ENCODE measurements around the gene PVR. TPM values are rescaled to one million over a fixed set of nuclear protein-coding genes. Genes with fewer than 3 reads are reported as not detected.

PVR gene
- total RNA-seq, 1 experiment from 2014 or later: 52.1 TPM

DNA sequence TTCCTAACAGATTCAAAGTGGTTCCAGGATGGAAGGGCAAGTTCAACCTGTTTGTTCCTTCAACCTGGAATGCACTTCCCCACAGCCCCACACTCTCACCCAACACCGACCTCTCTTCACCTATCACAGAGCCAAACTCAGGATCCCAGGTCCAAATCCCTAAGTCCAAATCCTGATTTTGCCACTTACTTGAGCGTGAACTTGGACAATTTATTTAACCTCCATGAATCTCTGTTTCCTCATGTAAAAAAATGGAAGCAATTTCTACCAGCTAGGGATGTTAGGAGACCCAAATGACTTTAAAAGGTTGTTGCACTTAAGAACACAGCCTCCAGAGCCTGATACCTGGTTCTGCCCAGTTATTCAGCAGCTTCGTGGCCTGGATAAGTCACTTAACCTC is 35.8 kb upstream of the PVR start:
- Histone ChIP-seq H3K9me2 (ENCODE audit: insufficient read depth) (no peaks in the 10 kb centered on the region), H3K27me3 (ENCODE audit: insufficient read depth, low read depth) (no peaks in the 10 kb centered on the region), H4K20me1 (ENCODE audit: insufficient read depth) (no peaks in the 10 kb centered on the region), H3K36me3 (ENCODE audit: low read depth) (no peaks in the 10 kb centered on the region), H3F3A (ENCODE audit: insufficient read depth, low read depth) (peaks cover 40% of the 10 kb centered on the region; the same call in 1 of the 2 replicates), H3K4me3 (no peak overlapping the region), H3K27ac (peak overlapping the region; percentile 54), H3K4me1 (replicated peaks; ENCODE audit: insufficient read depth) (peaks cover 54% of the 10 kb centered on the region), H3K4me2 (peak overlapping the region; percentile 38), H3K79me2 (ENCODE audit: low read depth) (no peaks in the 10 kb centered on the region), H3K9me3 (ENCODE audit: insufficient read depth, low read depth) (no peaks in the 10 kb centered on the region), H2AFZ (no peak overlapping the region)
- intact Hi-C loops (cut with micrococcal nuclease; ENCODE audit: unreplicated experiment): no loop called here
- no TSS peak for BruUV-seq (replicated peaks)
- no peak for DNase-seq
- ChIA-PET POLR2A (ENCODE audit: unreplicated experiment) (no interaction called here), CTCF (interaction anchor here (0.6 kb wide), 1 partner anchor 384 kb away, joined by 3 read pairs; no protein-coding TSS in a partner anchor)
- no peak for TF ChIP-seq EZH2 (IDR thresholded peaks at IDR 0.05; ENCODE audit: low read depth)
- TF ChIP-seq, protein P1, sequence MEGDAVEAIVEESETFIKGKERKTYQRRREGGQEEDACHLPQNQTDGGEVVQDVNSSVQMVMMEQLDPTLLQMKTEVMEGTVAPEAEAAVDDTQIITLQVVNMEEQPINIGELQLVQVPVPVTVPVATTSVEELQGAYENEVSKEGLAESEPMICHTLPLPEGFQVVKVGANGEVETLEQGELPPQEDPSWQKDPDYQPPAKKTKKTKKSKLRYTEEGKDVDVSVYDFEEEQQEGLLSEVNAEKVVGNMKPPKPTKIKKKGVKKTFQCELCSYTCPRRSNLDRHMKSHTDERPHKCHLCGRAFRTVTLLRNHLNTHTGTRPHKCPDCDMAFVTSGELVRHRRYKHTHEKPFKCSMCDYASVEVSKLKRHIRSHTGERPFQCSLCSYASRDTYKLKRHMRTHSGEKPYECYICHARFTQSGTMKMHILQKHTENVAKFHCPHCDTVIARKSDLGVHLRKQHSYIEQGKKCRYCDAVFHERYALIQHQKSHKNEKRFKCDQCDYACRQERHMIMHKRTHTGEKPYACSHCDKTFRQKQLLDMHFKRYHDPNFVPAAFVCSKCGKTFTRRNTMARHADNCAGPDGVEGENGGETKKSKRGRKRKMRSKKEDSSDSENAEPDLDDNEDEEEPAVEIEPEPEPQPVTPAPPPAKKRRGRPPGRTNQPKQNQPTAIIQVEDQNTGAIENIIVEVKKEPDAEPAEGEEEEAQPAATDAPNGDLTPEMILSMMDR (conservative IDR thresholded peaks at IDR 0.05): no peak

- no peaks in the 10 kb centered on the region for H3K79me2 ChIP-seq (ENCODE audit: low read depth)
- no peaks in the 10 kb centered on the region for H3K9me2 ChIP-seq (ENCODE audit: insufficient read depth)
- no peaks in the 10 kb centered on the region for H3K27me3 ChIP-seq (ENCODE audit: insufficient read depth, low read depth)
- TF ChIP-seq EZH2 (IDR thresholded peaks at IDR 0.05; ENCODE audit: low read depth): no peak
- TF ChIP-seq, protein P1 (conservative IDR thresholded peaks at IDR 0.05): no peak
- no peaks in the 10 kb centered on the region for H3K9me3 ChIP-seq (ENCODE audit: insufficient read depth, low read depth)
- peak overlapping the region; percentile 38; the same call in 1 of the 2 replicates for H3K4me2 ChIP-seq
- POLR2A ChIA-PET (ENCODE audit: unreplicated experiment): no interaction called here
- no peak overlapping the region for H3K4me3 ChIP-seq
- peaks cover 38% of the 10 kb centered on the region; the same call in 1 of the 2 replicates for H3F3A ChIP-seq (ENCODE audit: insufficient read depth, low read depth)
- intact Hi-C loops (cut with micrococcal nuclease; ENCODE audit: unreplicated experiment): no loop called here
- H3K27ac ChIP-seq: no peak overlapping the region
- CTCF ChIA-PET: interaction anchor here (0.6 kb wide), 1 partner anchor 384 kb away, joined by 3 read pairs; no protein-coding TSS in a partner anchor
- no peaks in the 10 kb centered on the region for H3K36me3 ChIP-seq (ENCODE audit: low read depth)
- peaks cover 49% of the 10 kb centered on the region for H3K4me1 ChIP-seq (replicated peaks; ENCODE audit: insufficient read depth)
- BruUV-seq (replicated peaks): no TSS peak
- peak in 1 of 2 experiments; percentile 51 for DNase-seq
- H4K20me1 ChIP-seq (ENCODE audit: insufficient read depth): no peaks in the 10 kb centered on the region
- no peak overlapping the region for H2AFZ ChIP-seq
Measured at GRCh38 chr19:44608391-44608821, 35.3 kb upstream of the PVR start.

DNA sequence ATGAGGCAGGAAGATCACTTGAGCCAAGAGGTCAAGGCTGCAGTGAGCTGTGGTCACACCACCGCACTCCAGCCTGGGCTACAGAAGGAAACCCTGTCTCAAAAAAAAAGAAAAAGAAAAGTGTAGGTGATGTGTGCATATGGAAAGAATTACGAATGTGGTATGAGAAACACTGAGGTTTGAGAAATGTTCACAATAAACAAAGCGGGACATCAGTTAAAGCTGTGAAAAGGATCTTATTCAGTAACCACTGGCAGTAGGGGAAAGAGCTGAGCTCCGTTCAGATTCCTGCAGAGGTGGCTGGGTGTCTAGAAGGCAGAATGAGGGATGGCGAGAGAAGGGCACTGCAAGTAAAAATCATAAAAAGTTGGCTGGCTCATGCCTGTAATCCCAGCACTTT is 34.5 kb upstream of the PVR start:
- Histone ChIP-seq H3K4me1 (replicated peaks; ENCODE audit: insufficient read depth) (peaks cover 43% of the 10 kb centered on the region), H2AFZ (no peak overlapping the region), H4K20me1 (ENCODE audit: insufficient read depth) (no peaks in the 10 kb centered on the region), H3K27ac (no peak overlapping the region), H3F3A (ENCODE audit: insufficient read depth, low read depth) (peaks cover 35% of the 10 kb centered on the region; the same call in 1 of the 2 replicates), H3K4me3 (no peak overlapping the region), H3K9me2 (ENCODE audit: insufficient read depth) (no peaks in the 10 kb centered on the region), H3K79me2 (ENCODE audit: low read depth) (no peaks in the 10 kb centered on the region), H3K4me2 (no peak overlapping the region), H3K27me3 (ENCODE audit: insufficient read depth, low read depth) (no peaks in the 10 kb centered on the region), H3K9me3 (ENCODE audit: insufficient read depth, low read depth) (no peaks in the 10 kb centered on the region), H3K36me3 (ENCODE audit: low read depth) (no peaks in the 10 kb centered on the region)
- no peak for DNase-seq
- intact Hi-C loops (cut with micrococcal nuclease; ENCODE audit: unreplicated experiment): no loop called here
- no TSS peak for BruUV-seq (replicated peaks)
- TF ChIP-seq, protein P1 (conservative IDR thresholded peaks at IDR 0.05): no peak
- no peak for TF ChIP-seq EZH2 (IDR thresholded peaks at IDR 0.05; ENCODE audit: low read depth)
- ChIA-PET POLR2A (ENCODE audit: unreplicated experiment) (no interaction called here), CTCF (no interaction called here)
